Testis (tissue), 3 donors: ENCODE results near the gene COBL. TPM values are rescaled to one million over a fixed set of nuclear protein-coding genes. Genes with fewer than 3 reads are reported as not detected.

Source experiments
- DNase-seq: peaks from one replicate; pipeline ENCODE4 v3.0.0-alpha.2; 2019
- H3K27ac ChIP-seq, 2 donors: fragments of 200-600 bp; sonication (generic); one replicate each; pipeline ENCODE4 v1.5.1; 2019
- H3K27me3 ChIP-seq: fragments of 200-600 bp; sonication (generic); one replicate; pipeline ENCODE4 v1.5.1; 2019
- H3K36me3 ChIP-seq: fragments of 200-600 bp; sonication (generic); one replicate; pipeline ENCODE4 v1.5.1; 2017; ENCODE audit warnings: low read depth; ENCODE audit errors: missing control alignments
- H3K4me1 ChIP-seq: fragments of 200-600 bp; sonication (generic); one replicate; pipeline ENCODE4 v1.5.1; 2019
- H3K4me3 ChIP-seq, 2 donors: fragments of 200-600 bp; sonication (generic); one replicate each; pipeline ENCODE4 v1.5.1; 2017 to 2019
- H3K9me3 ChIP-seq: fragments of 200-600 bp; sonication (generic); one replicate; pipeline ENCODE4 v1.5.1; 2017
- POLR2A ChIP-seq: fragments of 450-650 bp; IDR thresholded peaks from one replicate; pipeline ENCODE4 v1.6.1; 2017; ENCODE audit warnings: antibody characterized with exemption, mild to moderate bottlenecking, moderate library complexity
- WGBS, 2 donors: methylation state at CpG; one replicate each; pipeline ENCODE4 v1.1.5; 2018; 5-methylcytosine and 5-hydroxymethylcytosine counted together
- intact Hi-C: fragments of 100-400 bp; cut with DNase I; formaldehyde crosslinking; loops from one replicate; pipeline ENCODE4 v1.15.1; 2023; ENCODE audit warnings: low total_unique reads
- polyA plus RNA-seq: library from polyadenylated mRNA; stranded (reverse); fragments of 350-450 nt; fragmentation: Illumina TruSeq; extraction: RNeasy Lipid Tissue Mini Kit (QIAGEN cat#74804); gene quantifications from one replicate; pipeline ENCODE4 v1.2.3, GENCODE V29; 2014; ENCODE audit warnings: low read depth, low replicate concordance; ENCODE audit not compliant: insufficient read depth
- total RNA-seq, 2 donors: library from RNA; depleted of rRNA; stranded (reverse); fragments of >200 nt; gene quantifications; one replicate each; pipeline ENCODE4 v1.2.3, GENCODE V29; 2016
- TF ChIP-seq, protein P1 (sequence below), 3 experiments: fragments of 450-650 bp in 2 of 3; fragments of 200-600 bp in 1 of 3; sonication (generic) in 1 of 3; IDR thresholded peaks; one replicate each; pipeline ENCODE4 v1.5.1; 2016 to 2019; ENCODE audit warnings: antibody characterized with exemption in 3 of 3, mild to moderate bottlenecking in 2 of 3, moderate library complexity in 1 of 3

COBL gene
- total and polyA plus RNA-seq, 3 donors from 2014 or later: 9.2 to 14.8 (median 12.3) TPM

DNA sequence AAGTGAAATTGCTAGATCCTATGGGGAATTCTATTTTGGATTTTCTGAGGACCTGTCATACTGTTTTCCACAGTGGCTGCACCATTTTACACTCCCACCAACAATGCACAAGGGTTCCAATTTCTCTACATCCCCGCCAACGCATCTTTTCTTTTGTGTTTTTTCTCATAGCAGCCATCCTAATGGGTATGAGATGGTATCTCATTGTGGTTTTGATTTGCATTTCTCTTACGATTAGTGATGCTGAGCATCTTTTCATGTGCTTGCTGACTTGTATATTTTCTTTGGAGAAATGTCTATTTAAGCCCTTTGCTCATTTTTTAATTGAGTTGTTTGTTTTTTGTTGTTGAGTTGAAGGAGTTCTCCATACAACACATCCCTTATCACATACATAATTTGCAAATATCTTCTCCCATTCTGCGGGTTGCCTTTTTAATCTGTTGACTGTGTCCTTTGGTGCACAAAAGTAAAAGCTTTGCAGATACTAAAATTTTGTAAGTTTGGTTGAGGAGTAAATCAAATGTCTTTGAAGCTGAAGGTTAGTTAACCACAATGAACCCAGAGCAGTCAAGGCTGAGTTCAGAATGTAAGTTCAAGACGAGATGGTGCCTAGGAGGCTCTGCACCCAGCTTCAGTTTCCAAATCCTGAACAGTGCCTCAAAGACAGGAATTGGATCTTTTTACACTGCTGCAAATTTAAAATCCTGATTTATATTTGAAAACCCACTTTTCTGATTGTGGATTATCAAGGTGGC lies 195.4 kb downstream of the COBL start:
- H3K4me1 ChIP-seq: no peaks in the 10 kb centered on the region
- WGBS, 2 donors: 86% methylated on average over 5 of the region's 5 CpGs
- H3K4me3 ChIP-seq: no peak overlapping the region
- H3K27me3 ChIP-seq: no peaks in the 10 kb centered on the region
- H3K36me3 ChIP-seq: no peaks in the 10 kb centered on the region
- no peak for DNase-seq
- intact Hi-C loops: no loop called here
- H3K9me3 ChIP-seq: no peaks in the 10 kb centered on the region
- no peak for TF ChIP-seq POLR2A
- TF ChIP-seq, protein P1, sequence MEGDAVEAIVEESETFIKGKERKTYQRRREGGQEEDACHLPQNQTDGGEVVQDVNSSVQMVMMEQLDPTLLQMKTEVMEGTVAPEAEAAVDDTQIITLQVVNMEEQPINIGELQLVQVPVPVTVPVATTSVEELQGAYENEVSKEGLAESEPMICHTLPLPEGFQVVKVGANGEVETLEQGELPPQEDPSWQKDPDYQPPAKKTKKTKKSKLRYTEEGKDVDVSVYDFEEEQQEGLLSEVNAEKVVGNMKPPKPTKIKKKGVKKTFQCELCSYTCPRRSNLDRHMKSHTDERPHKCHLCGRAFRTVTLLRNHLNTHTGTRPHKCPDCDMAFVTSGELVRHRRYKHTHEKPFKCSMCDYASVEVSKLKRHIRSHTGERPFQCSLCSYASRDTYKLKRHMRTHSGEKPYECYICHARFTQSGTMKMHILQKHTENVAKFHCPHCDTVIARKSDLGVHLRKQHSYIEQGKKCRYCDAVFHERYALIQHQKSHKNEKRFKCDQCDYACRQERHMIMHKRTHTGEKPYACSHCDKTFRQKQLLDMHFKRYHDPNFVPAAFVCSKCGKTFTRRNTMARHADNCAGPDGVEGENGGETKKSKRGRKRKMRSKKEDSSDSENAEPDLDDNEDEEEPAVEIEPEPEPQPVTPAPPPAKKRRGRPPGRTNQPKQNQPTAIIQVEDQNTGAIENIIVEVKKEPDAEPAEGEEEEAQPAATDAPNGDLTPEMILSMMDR (IDR thresholded peaks at IDR 0.05): no peak
- H3K27ac ChIP-seq: no peak overlapping the region

DNA sequence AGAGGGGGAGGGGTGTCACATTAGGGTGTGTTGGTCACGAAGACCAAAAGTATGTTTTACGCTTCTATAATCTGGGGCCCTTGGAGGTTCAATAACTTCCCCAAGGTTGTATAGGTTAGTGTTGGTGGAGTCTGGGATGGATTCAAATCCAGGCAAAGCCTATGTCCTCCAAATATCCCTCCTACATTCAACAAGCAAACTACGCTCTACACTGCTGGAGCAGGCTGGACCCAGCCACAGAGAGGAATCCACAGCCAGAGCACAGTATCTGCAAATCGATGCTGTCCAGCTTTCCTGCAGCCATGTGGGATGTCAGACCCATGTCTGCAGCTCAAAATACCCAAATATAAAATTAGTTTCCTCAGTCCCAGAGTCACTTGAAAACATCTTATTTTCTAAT lies 198.0 kb downstream of the COBL start:
- H3K9me3 ChIP-seq: no peaks in the 10 kb centered on the region
- no peak overlapping the region for H3K4me3 ChIP-seq
- TF ChIP-seq, protein P1 (IDR thresholded peaks at IDR 0.05): no peak
- TF ChIP-seq POLR2A: no peak
- DNase-seq: no peak
- H3K4me1 ChIP-seq: no peaks in the 10 kb centered on the region
- no peaks in the 10 kb centered on the region for H3K36me3 ChIP-seq
- no peak overlapping the region for H3K27ac ChIP-seq
- no peaks in the 10 kb centered on the region for H3K27me3 ChIP-seq
- 86 to 91% methylated on average over 4 of the region's 4 CpGs for WGBS, 2 donors
- intact Hi-C loops: no loop called here

DNA sequence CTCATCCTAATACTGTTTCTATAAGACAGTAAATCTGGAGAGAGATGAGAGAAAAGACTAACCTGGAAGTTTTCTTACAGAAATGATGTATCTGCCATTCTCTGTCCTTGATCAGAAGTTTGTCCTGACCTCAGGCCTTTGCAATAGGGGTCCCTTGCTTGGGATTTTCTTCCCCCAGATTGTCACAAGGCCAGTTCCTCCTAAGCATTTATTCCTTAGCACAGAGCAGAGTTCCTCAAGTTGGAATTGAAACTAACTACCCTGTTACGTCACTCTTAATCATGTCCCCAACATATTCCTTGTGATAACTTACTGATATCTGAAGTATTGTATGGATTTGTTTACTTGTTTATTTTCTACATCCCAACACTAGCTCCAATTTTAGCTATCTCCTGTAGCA lies 202.1 kb downstream of the COBL start:
- WGBS, 2 donors: 67 to 87% methylated on average over 1 of the region's 1 CpG
- no peaks in the 10 kb centered on the region for H3K9me3 ChIP-seq
- DNase-seq: no peak
- no peaks in the 10 kb centered on the region for H3K36me3 ChIP-seq
- no peak for TF ChIP-seq POLR2A
- TF ChIP-seq, protein P1 (IDR thresholded peaks at IDR 0.05): no peak
- no peak overlapping the region for H3K4me3 ChIP-seq
- no peaks in the 10 kb centered on the region for H3K4me1 ChIP-seq
- no peaks in the 10 kb centered on the region for H3K27me3 ChIP-seq
- intact Hi-C loops: no loop called here
- H3K27ac ChIP-seq: no peak overlapping the region

DNA sequence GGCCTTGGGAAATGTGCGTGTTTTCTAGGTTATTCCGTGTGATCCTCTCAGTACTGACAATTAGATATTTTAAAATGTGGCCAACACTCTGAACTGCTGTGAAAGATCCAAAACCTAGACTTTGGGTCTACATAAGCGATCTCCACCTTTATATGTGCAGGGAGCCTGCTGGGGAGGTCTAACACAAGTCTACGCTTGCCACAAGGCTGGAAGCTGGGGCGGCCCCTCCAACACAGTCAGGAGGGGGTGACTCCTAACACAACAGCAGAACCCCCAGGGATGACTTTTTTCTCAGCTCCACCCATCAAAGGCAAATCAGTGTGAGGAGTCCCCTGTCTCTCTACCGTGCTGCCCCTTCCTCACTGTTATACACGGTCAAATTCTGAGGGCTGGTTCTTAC lies 202.6 kb downstream of the COBL start:
- intact Hi-C loops: no loop called here
- H3K4me1 ChIP-seq: no peaks in the 10 kb centered on the region
- TF ChIP-seq, protein P1 (IDR thresholded peaks at IDR 0.05): no peak
- no peak for TF ChIP-seq POLR2A
- WGBS, 2 donors: 71 to 87% methylated on average over 7 of the region's 7 CpGs
- DNase-seq: no peak
- no peak overlapping the region for H3K4me3 ChIP-seq
- H3K36me3 ChIP-seq: no peaks in the 10 kb centered on the region
- H3K27ac ChIP-seq: no peak overlapping the region
- H3K27me3 ChIP-seq: no peaks in the 10 kb centered on the region
- H3K9me3 ChIP-seq: no peaks in the 10 kb centered on the region

DNA sequence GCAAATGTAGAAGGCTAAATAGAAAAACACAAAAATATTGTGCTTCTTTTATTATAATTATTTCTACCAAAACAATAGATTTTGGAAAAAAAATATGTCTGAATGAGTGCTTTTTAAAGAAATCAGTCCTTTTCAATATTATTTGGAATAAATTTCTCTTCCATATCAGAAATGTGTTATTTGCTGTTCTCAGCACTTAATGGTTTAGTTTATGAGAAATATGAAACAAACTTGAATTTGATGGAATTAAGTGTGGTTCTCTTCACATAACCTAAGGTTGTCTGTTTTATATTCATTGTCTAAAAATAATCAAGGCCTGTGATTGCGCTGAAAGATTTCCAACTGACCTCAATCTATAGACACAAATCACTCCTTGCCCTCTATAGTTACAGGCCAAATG lies 203.0 kb downstream of the COBL start:
- H3K27ac ChIP-seq: no peak overlapping the region
- TF ChIP-seq, protein P1 (IDR thresholded peaks at IDR 0.05): no peak
- no peak for TF ChIP-seq POLR2A
- no peak overlapping the region for H3K4me3 ChIP-seq
- no peak for DNase-seq
- H3K27me3 ChIP-seq: no peaks in the 10 kb centered on the region
- no peaks in the 10 kb centered on the region for H3K36me3 ChIP-seq
- intact Hi-C loops: no loop called here
- H3K9me3 ChIP-seq: no peaks in the 10 kb centered on the region
- no peaks in the 10 kb centered on the region for H3K4me1 ChIP-seq
- 97 to 100% methylated on average over 1 of the region's 1 CpG for WGBS, 2 donors
